ENCODE results near the gene HOPX. TPM values are rescaled to one million over a fixed set of nuclear protein-coding genes. Genes with fewer than 3 reads are reported as not detected.

The HOPX gene
- total and polyA plus RNA-seq, 2 of the 8 experiments (the other 6 are each of a cell fraction or from before 2014, with no cell fraction given), result not detected

- H3K4me3 ChIP-seq (ENCODE audit: extremely low read depth in 1 of 4, insufficient read depth in 2 of 4, low read depth in 3 of 4, low read length in 4 of 4), result no peak overlapping the region
- POLR2A ChIA-PET (ENCODE audit: partially characterized antibody), result no interaction called here
- no peaks in the 10 kb centered on the region for H3K79me1 ChIP-seq (ENCODE audit: low read depth, low read length)
- no peak for FAIRE-seq
- no peak overlapping the region for H4K91ac ChIP-seq (replicated peaks; ENCODE audit: insufficient read length, low read length)
- no peak overlapping the region for H4K5ac ChIP-seq (ENCODE audit: insufficient read length, low read depth, low read length)
- H3K14ac ChIP-seq (ENCODE audit: insufficient read length), result no peak overlapping the region
- DNase-seq (ENCODE audit: low read depth in 1 of 2, low spot score in 2 of 2), result no peak
- H3K18ac ChIP-seq (ENCODE audit: extremely low read depth, low read length), result no peak overlapping the region
- H2BK15ac ChIP-seq (ENCODE audit: low read length), result no peak overlapping the region
- H3K79me2 ChIP-seq (ENCODE audit: control insufficient read depth in 1 of 2, insufficient read depth in 2 of 2, low read length in 2 of 2), result no peaks in the 10 kb centered on the region
- peaks cover 0 to 3% of the 10 kb centered on the region in 2 experiments for H4K20me1 ChIP-seq (replicated peaks in 1 of 2; ENCODE audit: control insufficient read depth in 1 of 2, insufficient read depth in 2 of 2, low read length in 2 of 2)
- H3K27ac ChIP-seq (ENCODE audit: low read depth, low read length), result no peak overlapping the region
- H2BK12ac ChIP-seq (ENCODE audit: low read depth, low read length), result no peak overlapping the region
- H3K4me1 ChIP-seq (replicated peaks in 1 of 4; ENCODE audit: control insufficient read depth in 3 of 4, insufficient read depth in 4 of 4, low read length in 3 of 4), result peaks cover 0 to 13% (median 2%) of the 10 kb centered on the region in 4 experiments; a peak in 4 of 7 replicates
- no peak overlapping the region for H2BK120ac ChIP-seq (replicated peaks; ENCODE audit: low read depth, low read length)
- no peak overlapping the region for H2AFZ ChIP-seq (ENCODE audit: low read length)
- H2AK5ac ChIP-seq (ENCODE audit: low read depth, low read length), result no peak overlapping the region
- H2BK5ac ChIP-seq (ENCODE audit: low read depth, low read length), result no peak overlapping the region
- H3K9me3 ChIP-seq (ENCODE audit: insufficient read depth in 2 of 2, low read depth in 1 of 2, low read length in 1 of 2), result no peaks in the 10 kb centered on the region
- H3K4me2 ChIP-seq (ENCODE audit: insufficient read depth in 1 of 2, low read depth in 2 of 2, low read length in 2 of 2), result no peak overlapping the region
- no peak overlapping the region for H4K8ac ChIP-seq (ENCODE audit: extremely low read depth, insufficient read depth, low read length)
- no peak overlapping the region for H3K9ac ChIP-seq (replicated peaks in 1 of 4; ENCODE audit: extremely low read depth in 1 of 4, low read depth in 3 of 4, low read length in 3 of 4)
- CTCF ChIA-PET (ENCODE audit: partially characterized antibody), result interaction anchor here (0.5 to 5.8 kb wide), 2 partner anchors 12 to 27 kb away, joined by 3 to 34 read pairs; no protein-coding TSS in a partner anchor
- no peak overlapping the region for H2BK20ac ChIP-seq (ENCODE audit: low read length)
- no peak overlapping the region for H3K56ac ChIP-seq (replicated peaks; ENCODE audit: insufficient read length, low read depth, low read length)
- 88% methylated on average over 3 of the region's 3 CpGs; no CpG with 5 or more reads in 1 of the 2 experiments for WGBS, 2 experiments (ENCODE audit: extremely low coverage in 1 of 2, insufficient coverage in 1 of 2, insufficient read length in 1 of 2, insufficient replicate concordance in 2 of 2, low coverage in 1 of 2, low lambda C conversion rate in 2 of 2, missing lambda C conversion rate in 1 of 2)
- H3K4ac ChIP-seq (replicated peaks; ENCODE audit: insufficient read length, low read depth, low read length), result no peak overlapping the region
- H3K27me3 ChIP-seq (replicated peaks in 1 of 4; ENCODE audit: control insufficient read depth in 3 of 4, extremely low read depth in 1 of 4, insufficient read depth in 3 of 4, low read length in 3 of 4), result peaks cover 34 to 42% (median 39%) of the 10 kb centered on the region in 4 experiments
- no peak overlapping the region for H3K23ac ChIP-seq (ENCODE audit: insufficient read length)
- peaks cover 0 to 5% (median 0%) of the 10 kb centered on the region in 4 experiments; a peak in 1 of 8 replicates for H3K36me3 ChIP-seq (ENCODE audit: control insufficient read depth in 2 of 4, insufficient read depth in 4 of 4, low read length in 3 of 4)
- peaks cover 7% of the 10 kb centered on the region; the same call in 1 of the 2 replicates for H3K23me2 ChIP-seq (ENCODE audit: low read depth, low read length)
- TF ChIP-seq SRF (IDR thresholded peaks at IDR 0.05; ENCODE audit: low read depth, low read length) (no peak), EP300 (IDR thresholded peaks at IDR 0.05; ENCODE audit: borderline replicate concordance in 1 of 2, low read depth in 2 of 2, low read length in 2 of 2) (no peak), TAF7 (optimal IDR thresholded peaks at IDR 0.05; ENCODE audit: borderline replicate concordance, low read depth, low read length) (no peak), CTBP2 (IDR thresholded peaks at IDR 0.05; ENCODE audit: borderline replicate concordance, insufficient read depth, insufficient read length, low read length) (no peak), CTCF (IDR thresholded peaks at IDR 0.05; ENCODE audit: control extremely low read depth in 1 of 3, insufficient read depth in 1 of 3, low read depth in 1 of 3, low read length in 3 of 3) (no peak), RAD21 (IDR thresholded peaks at IDR 0.05 in 1 of 2, conservative IDR thresholded peaks at IDR 0.05 in 1 of 2; ENCODE audit: low read depth in 2 of 2, low read length in 2 of 2) (no peak), TAF1 (IDR thresholded peaks at IDR 0.05; ENCODE audit: low read depth, low read length) (no peak), JUND (IDR thresholded peaks at IDR 0.05; ENCODE audit: low read length) (no peak), SP2 (IDR thresholded peaks at IDR 0.05; ENCODE audit: low read length) (no peak), GABPA (IDR thresholded peaks at IDR 0.05; ENCODE audit: borderline replicate concordance, insufficient read depth, low read length) (no peak), CBX8 (IDR thresholded peaks at IDR 0.05; ENCODE audit: borderline replicate concordance, low read depth, low read length) (no peak)
These were observed 28.9 kb downstream of the HOPX start for GRCh38 chr4:56652196-56652595.

All from H1 (cell line).